ENCODE measurements around the gene IMPG1. TPM values are rescaled to one million over a fixed set of nuclear protein-coding genes. Genes with fewer than 3 reads are reported as not detected.

Gene IMPG1
- total RNA-seq, 1 donor from 2014 or later: not detected

DNA sequence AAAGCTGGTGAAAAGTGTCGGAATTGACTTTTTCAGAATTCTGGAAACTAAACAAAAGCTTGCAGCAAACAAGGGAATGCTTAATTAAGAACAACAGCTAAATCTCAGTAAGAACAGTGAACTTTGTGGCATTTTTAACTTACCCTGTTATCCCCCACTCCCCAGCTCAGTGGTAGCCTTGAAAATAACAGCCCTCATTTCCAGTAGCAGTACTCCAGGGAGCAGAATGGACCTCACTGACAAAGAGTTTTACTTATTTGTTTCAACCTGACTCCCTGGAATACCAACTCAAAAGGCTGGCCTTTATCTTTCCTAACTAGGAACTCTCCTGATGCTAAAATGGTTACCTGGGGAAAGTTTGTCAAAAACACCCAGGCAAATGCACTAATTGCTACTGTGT lies 108.9 kb downstream of the IMPG1 start:
- no peaks in the 10 kb centered on the region for H3K9me3 ChIP-seq
- DNase-seq (ENCODE audit: extremely low spot score in 2 of 2): no peak
- intact Hi-C loops (cut with DNase I): no loop called here
- no peak overlapping the region for H3K27ac ChIP-seq
- no peak overlapping the region for H3K4me3 ChIP-seq
- H3K27me3 ChIP-seq: no peaks in the 10 kb centered on the region
- no peaks in the 10 kb centered on the region for H3K36me3 ChIP-seq
- no peak for TF ChIP-seq POLR2A (IDR thresholded peaks at IDR 0.05)
- no peak for TF ChIP-seq POLR2AphosphoS5 (IDR thresholded peaks at IDR 0.05; ENCODE audit: insufficient read depth in 1 of 2, low read depth in 1 of 2)
- TF ChIP-seq, protein P1, sequence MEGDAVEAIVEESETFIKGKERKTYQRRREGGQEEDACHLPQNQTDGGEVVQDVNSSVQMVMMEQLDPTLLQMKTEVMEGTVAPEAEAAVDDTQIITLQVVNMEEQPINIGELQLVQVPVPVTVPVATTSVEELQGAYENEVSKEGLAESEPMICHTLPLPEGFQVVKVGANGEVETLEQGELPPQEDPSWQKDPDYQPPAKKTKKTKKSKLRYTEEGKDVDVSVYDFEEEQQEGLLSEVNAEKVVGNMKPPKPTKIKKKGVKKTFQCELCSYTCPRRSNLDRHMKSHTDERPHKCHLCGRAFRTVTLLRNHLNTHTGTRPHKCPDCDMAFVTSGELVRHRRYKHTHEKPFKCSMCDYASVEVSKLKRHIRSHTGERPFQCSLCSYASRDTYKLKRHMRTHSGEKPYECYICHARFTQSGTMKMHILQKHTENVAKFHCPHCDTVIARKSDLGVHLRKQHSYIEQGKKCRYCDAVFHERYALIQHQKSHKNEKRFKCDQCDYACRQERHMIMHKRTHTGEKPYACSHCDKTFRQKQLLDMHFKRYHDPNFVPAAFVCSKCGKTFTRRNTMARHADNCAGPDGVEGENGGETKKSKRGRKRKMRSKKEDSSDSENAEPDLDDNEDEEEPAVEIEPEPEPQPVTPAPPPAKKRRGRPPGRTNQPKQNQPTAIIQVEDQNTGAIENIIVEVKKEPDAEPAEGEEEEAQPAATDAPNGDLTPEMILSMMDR (IDR thresholded peaks at IDR 0.05): no peak
- H3K4me1 ChIP-seq: no peaks in the 10 kb centered on the region

DNA sequence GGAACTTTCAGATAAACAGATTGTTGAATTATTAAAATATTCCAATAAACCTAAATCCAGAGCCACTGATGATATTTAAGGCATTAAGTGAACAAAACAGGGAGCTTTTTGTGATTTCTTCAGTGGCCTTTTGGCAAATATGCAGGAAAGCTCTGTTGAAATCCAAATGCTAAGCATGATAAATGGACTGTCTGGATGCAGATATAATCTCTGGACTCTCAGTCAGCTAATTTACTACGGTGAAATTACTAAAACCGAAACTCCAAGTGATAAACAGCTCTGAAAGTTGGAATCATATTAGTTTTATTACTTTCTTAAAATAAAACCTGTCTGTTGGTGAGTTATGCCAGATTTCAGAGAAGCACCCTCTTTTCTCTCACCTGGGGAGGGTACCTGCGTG lies 120.3 kb downstream of the IMPG1 start:
- Histone ChIP-seq H3K27me3 (no peaks in the 10 kb centered on the region), H3K27ac (no peak overlapping the region), H3K4me3 (no peak overlapping the region), H3K9me3 (no peaks in the 10 kb centered on the region), H3K36me3 (no peaks in the 10 kb centered on the region), H3K4me1 (no peaks in the 10 kb centered on the region)
- DNase-seq (ENCODE audit: extremely low spot score in 2 of 2): no peak
- TF ChIP-seq, protein P1 (IDR thresholded peaks at IDR 0.05): no peak
- no peak for TF ChIP-seq POLR2AphosphoS5 (IDR thresholded peaks at IDR 0.05; ENCODE audit: insufficient read depth in 1 of 2, low read depth in 1 of 2)
- no peak for TF ChIP-seq POLR2A (IDR thresholded peaks at IDR 0.05)
- intact Hi-C loops (cut with DNase I): no loop called here

- Histone ChIP-seq H3K27ac (no peak overlapping the region), H3K9me3 (no peaks in the 10 kb centered on the region), H3K27me3 (no peaks in the 10 kb centered on the region), H3K4me1 (no peaks in the 10 kb centered on the region), H3K36me3 (no peaks in the 10 kb centered on the region), H3K4me3 (no peak overlapping the region)
- DNase-seq (ENCODE audit: extremely low spot score in 2 of 2): no peak
- intact Hi-C loops (cut with DNase I): no loop called here
- TF ChIP-seq POLR2AphosphoS5 (IDR thresholded peaks at IDR 0.05; ENCODE audit: insufficient read depth in 1 of 2, low read depth in 1 of 2): no peak
- no peak for TF ChIP-seq POLR2A (IDR thresholded peaks at IDR 0.05)
Observed at GRCh38 chr6:75947935-75948334, 124.5 kb downstream of the IMPG1 start.

- TF ChIP-seq POLR2A (IDR thresholded peaks at IDR 0.05): no peak
- no peak for TF ChIP-seq POLR2AphosphoS5 (IDR thresholded peaks at IDR 0.05; ENCODE audit: insufficient read depth in 1 of 2, low read depth in 1 of 2)
- no peaks in the 10 kb centered on the region for H3K27me3 ChIP-seq
- no peak overlapping the region for H3K4me3 ChIP-seq
- no peak for DNase-seq (ENCODE audit: extremely low spot score in 2 of 2)
- no peaks in the 10 kb centered on the region for H3K36me3 ChIP-seq
- H3K27ac ChIP-seq: no peak overlapping the region
- intact Hi-C loops (cut with DNase I): no loop called here
- no peaks in the 10 kb centered on the region for H3K9me3 ChIP-seq
- no peaks in the 10 kb centered on the region for H3K4me1 ChIP-seq
Observed at GRCh38 chr6:75946146-75946831, 126.2 kb downstream of the IMPG1 start.

- H3K9me3 ChIP-seq: no peaks in the 10 kb centered on the region
- TF ChIP-seq POLR2AphosphoS5 (IDR thresholded peaks at IDR 0.05; ENCODE audit: insufficient read depth in 1 of 2, low read depth in 1 of 2) (no peak), POLR2A (IDR thresholded peaks at IDR 0.05) (no peak)
- TF ChIP-seq, protein P1 (IDR thresholded peaks at IDR 0.05): no peak
- H3K4me3 ChIP-seq: no peak overlapping the region
- DNase-seq (ENCODE audit: extremely low spot score in 2 of 2): no peak
- intact Hi-C loops (cut with DNase I): no loop called here
- H3K36me3 ChIP-seq: no peaks in the 10 kb centered on the region
- no peaks in the 10 kb centered on the region for H3K27me3 ChIP-seq
- H3K4me1 ChIP-seq: no peaks in the 10 kb centered on the region
- no peak overlapping the region for H3K27ac ChIP-seq
Observed at GRCh38 chr6:75943381-75943780, 129.1 kb downstream of the IMPG1 start.

DNA sequence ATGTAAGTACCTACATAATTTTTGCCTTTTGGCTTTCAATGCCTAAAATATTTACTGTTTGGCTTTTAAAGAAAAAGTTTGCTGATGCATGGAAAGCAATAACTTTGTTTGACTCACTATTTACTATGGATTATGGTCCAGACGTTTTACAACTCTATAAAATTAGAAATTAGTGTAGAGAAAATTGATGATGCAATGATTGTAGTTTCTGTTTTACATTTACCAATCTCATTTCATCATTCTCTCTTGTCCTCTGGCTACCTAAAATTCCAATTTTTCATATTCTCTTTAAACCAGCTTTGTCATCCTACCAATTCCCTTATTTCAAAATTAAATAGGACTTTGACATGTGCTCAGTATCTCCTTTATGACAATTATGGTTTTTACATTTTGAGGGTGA lies 131.0 kb downstream of the IMPG1 start:
- intact Hi-C loops (cut with DNase I): no loop called here
- DNase-seq (ENCODE audit: extremely low spot score in 2 of 2): no peak
- H3K9me3 ChIP-seq: no peaks in the 10 kb centered on the region

More for the DNA sequence above, 131.0 kb downstream of the IMPG1 start:
- Histone ChIP-seq H3K27me3 (no peaks in the 10 kb centered on the region), H3K36me3 (no peaks in the 10 kb centered on the region), H3K4me3 (no peak overlapping the region), H3K4me1 (no peaks in the 10 kb centered on the region), H3K27ac (no peak overlapping the region)
- TF ChIP-seq, protein P1 (IDR thresholded peaks at IDR 0.05): no peak
- TF ChIP-seq POLR2A (IDR thresholded peaks at IDR 0.05) (no peak), POLR2AphosphoS5 (IDR thresholded peaks at IDR 0.05; ENCODE audit: insufficient read depth in 1 of 2, low read depth in 1 of 2) (no peak)
